ENCODE measurements around the gene OSBPL6.

DNA sequence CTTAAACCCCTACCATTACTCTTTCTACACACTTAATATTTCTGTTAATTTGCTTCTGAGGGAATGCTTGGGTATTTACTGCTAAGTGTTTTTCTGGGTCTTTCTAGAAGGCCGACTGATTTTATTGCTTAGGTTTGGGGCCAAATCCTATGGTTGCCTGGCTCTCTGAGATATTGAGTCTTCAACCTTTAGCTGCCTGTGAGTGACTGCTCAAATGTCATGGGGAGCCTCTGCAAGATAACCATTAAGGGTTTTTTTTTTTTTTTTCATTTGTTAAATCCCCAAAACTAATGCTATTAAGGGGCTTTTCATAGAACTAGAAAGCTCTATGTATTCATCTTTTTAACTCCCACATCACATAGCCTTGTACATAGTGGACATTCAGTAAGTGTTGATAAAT is 5.0 kb downstream of the OSBPL6 start:
- TF ChIP-seq, protein P1, sequence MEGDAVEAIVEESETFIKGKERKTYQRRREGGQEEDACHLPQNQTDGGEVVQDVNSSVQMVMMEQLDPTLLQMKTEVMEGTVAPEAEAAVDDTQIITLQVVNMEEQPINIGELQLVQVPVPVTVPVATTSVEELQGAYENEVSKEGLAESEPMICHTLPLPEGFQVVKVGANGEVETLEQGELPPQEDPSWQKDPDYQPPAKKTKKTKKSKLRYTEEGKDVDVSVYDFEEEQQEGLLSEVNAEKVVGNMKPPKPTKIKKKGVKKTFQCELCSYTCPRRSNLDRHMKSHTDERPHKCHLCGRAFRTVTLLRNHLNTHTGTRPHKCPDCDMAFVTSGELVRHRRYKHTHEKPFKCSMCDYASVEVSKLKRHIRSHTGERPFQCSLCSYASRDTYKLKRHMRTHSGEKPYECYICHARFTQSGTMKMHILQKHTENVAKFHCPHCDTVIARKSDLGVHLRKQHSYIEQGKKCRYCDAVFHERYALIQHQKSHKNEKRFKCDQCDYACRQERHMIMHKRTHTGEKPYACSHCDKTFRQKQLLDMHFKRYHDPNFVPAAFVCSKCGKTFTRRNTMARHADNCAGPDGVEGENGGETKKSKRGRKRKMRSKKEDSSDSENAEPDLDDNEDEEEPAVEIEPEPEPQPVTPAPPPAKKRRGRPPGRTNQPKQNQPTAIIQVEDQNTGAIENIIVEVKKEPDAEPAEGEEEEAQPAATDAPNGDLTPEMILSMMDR (IDR thresholded peaks at IDR 0.05), result no peak
- TF ChIP-seq POLR2A (IDR thresholded peaks at IDR 0.05), result no peak

Measured in heart left ventricle (tissue), 13 donors.